Measurements from ENCODE around the gene ABLIM2. TPM values are rescaled to one million over a fixed set of nuclear protein-coding genes. Genes with fewer than 3 reads are reported as not detected.

ABLIM2 gene
- total and polyA plus RNA-seq, 2 of the 13 experiments (the other 11 are each of a cell fraction or from before 2014, with no cell fraction given), result 0.20 to 0.37 TPM

GRCh38 chr4:8070736-8071718, 87.6 kb downstream of the ABLIM2 start:
- 27% methylated on average over 13 of the region's 30 CpGs for WGBS (ENCODE audit: low lambda C conversion rate)
- no peaks in the 10 kb centered on the region for H3K9me3 ChIP-seq (ENCODE audit: low read length)

GRCh38 chr4:8069102-8069752, 89.4 kb downstream of the ABLIM2 start:
- BruUV-seq (replicated peaks), result no TSS peak
- Histone ChIP-seq H4K20me1 (ENCODE audit: insufficient read depth, low read length) (no peaks in the 10 kb centered on the region), H3K36me3 (replicated peaks in 1 of 2; ENCODE audit: control insufficient read depth in 1 of 2, insufficient read depth in 2 of 2, low read length in 2 of 2) (no peaks in the 10 kb centered on the region), H3K27me3 (ENCODE audit: control insufficient read depth in 1 of 2, insufficient read depth in 2 of 2, low read length in 2 of 2) (peaks cover 9 to 56% of the 10 kb centered on the region in 2 experiments), H3K9ac (ENCODE audit: insufficient read depth, low read depth, low read length) (no peak overlapping the region), H3K4me1 (ENCODE audit: insufficient read depth, low read length) (peaks cover 14% of the 10 kb centered on the region; the same call in 1 of the 2 replicates), H3K79me2 (ENCODE audit: insufficient read depth, low read length) (no peaks in the 10 kb centered on the region), H3K27ac (ENCODE audit: extremely low read length, insufficient read depth, low read length) (no peak overlapping the region), H3K4me3 (replicated peaks in 1 of 3; ENCODE audit: insufficient read depth in 1 of 3, low read depth in 2 of 3, low read length in 3 of 3) (no peak overlapping the region), H2AFZ (ENCODE audit: low read length) (no peak overlapping the region), H3K4me2 (ENCODE audit: low read depth, low read length) (no peak overlapping the region), H3K9me3 (ENCODE audit: low read length) (peaks cover 11% of the 10 kb centered on the region)
- WGBS (ENCODE audit: low lambda C conversion rate), result 65% methylated on average over 22 of the region's 27 CpGs
- intact Hi-C loops (cut with micrococcal nuclease; ENCODE audit: unreplicated experiment), result no loop called here
- FAIRE-seq (no peak), DNase-seq (ENCODE audit: low spot score) (no peak), ATAC-seq (peak; percentile 37; the same call in 2 of the 3 replicates)
- TF ChIP-seq TBX2 (CRISPR knock-in tag; IDR thresholded peaks at IDR 0.05; ENCODE audit: borderline replicate concordance) (no peak), RARG (CRISPR knock-in tag; IDR thresholded peaks at IDR 0.05; ENCODE audit: low read depth) (no peak), ZNF512B (CRISPR knock-in tag; IDR thresholded peaks at IDR 0.05; ENCODE audit: borderline replicate concordance) (no peak), ZNF660 (CRISPR knock-in tag; IDR thresholded peaks at IDR 0.05; ENCODE audit: borderline replicate concordance, low read depth) (no peak), EEA1 (CRISPR knock-in tag; IDR thresholded peaks at IDR 0.05; ENCODE audit: borderline replicate concordance) (no peak), ZNF230 (CRISPR knock-in tag; IDR thresholded peaks at IDR 0.05) (no peak), TEAD3 (CRISPR knock-in tag; optimal IDR thresholded peaks at IDR 0.05; ENCODE audit: borderline replicate concordance) (no peak), KLF12 (CRISPR knock-in tag; IDR thresholded peaks at IDR 0.05; ENCODE audit: borderline replicate concordance) (no peak), ZNF253 (CRISPR knock-in tag; IDR thresholded peaks at IDR 0.05; ENCODE audit: borderline replicate concordance) (no peak)
- ChIA-PET POLR2A (no interaction called here), CTCF (ENCODE audit: low intra/inter-chr PET ratio, low total read pairs) (no interaction called here)
- in situ Hi-C loops (cut with HindIII; ENCODE audit: extremely low pct_ligation_motif_present, low pct_unique_long_range_greater_than_20kb), result no loop called here

More at GRCh38 chr4:8070736-8071718, 87.6 kb downstream of the ABLIM2 start:
- DNase-seq (ENCODE audit: low spot score), result no peak
- TF ChIP-seq ZFY (CRISPR knock-in tag; IDR thresholded peaks at IDR 0.05) (no peak), HNRNPL (IDR thresholded peaks at IDR 0.05; ENCODE audit: low read depth, low read length) (peak; percentile 52; the same call in 1 of the 2 replicates)
- H3K4me3 ChIP-seq (replicated peaks in 1 of 3; ENCODE audit: insufficient read depth in 1 of 3, low read depth in 2 of 3, low read length in 3 of 3), result no peak overlapping the region
- no peaks in the 10 kb centered on the region for H4K20me1 ChIP-seq (ENCODE audit: insufficient read depth, low read length)
- H3K27me3 ChIP-seq (ENCODE audit: control insufficient read depth in 1 of 2, insufficient read depth in 2 of 2, low read length in 2 of 2), result peaks cover 9 to 56% of the 10 kb centered on the region in 2 experiments
- H3K27ac ChIP-seq (ENCODE audit: extremely low read length, insufficient read depth, low read length), result no peak overlapping the region
- H3K4me1 ChIP-seq (ENCODE audit: insufficient read depth, low read length), result peaks cover 14% of the 10 kb centered on the region; the same call in 1 of the 2 replicates
- POLR2A ChIA-PET, result no interaction called here
- no peaks in the 10 kb centered on the region for H3K79me2 ChIP-seq (ENCODE audit: insufficient read depth, low read length)
- in situ Hi-C loops (cut with HindIII; ENCODE audit: extremely low pct_ligation_motif_present, low pct_unique_long_range_greater_than_20kb) (no loop called here), intact Hi-C loops (cut with micrococcal nuclease; ENCODE audit: unreplicated experiment) (no loop called here)
- BruUV-seq (replicated peaks), result no TSS peak
- CTCF ChIA-PET (ENCODE audit: low intra/inter-chr PET ratio, low total read pairs), result no interaction called here
- no peaks in the 10 kb centered on the region for H3K36me3 ChIP-seq (replicated peaks in 1 of 2; ENCODE audit: control insufficient read depth in 1 of 2, insufficient read depth in 2 of 2, low read length in 2 of 2)
- no peak overlapping the region for H3K9ac ChIP-seq (ENCODE audit: insufficient read depth, low read depth, low read length)
- ATAC-seq, result no peak
- no peak overlapping the region for H3K4me2 ChIP-seq (ENCODE audit: low read depth, low read length)
- FAIRE-seq, result no peak
- H2AFZ ChIP-seq (ENCODE audit: low read length), result no peak overlapping the region

Measured in HepG2 (cell line).